Measurements from ENCODE around the gene TDRKH.

Gene TDRKH

GRCh38 chr1:151790071-151790939, at the start of gene TDRKH:
Gene TDRKH, minus strand, starts transcription at chr1:151790500. Its CDS starts 7,478 bp downstream, at chr1:151783022.
- TF ChIP-seq CTCF (IDR thresholded peaks at IDR 0.05; ENCODE audit: low read depth, low read length), result no peak; the same call in 1 of the 2 replicates
- peak within 1 kb of the TSS; percentile 62 for H3K4me3 ChIP-seq (ENCODE audit: low read depth, low read length)

- TF ChIP-seq CTCF (IDR thresholded peaks at IDR 0.05; ENCODE audit: low read depth, low read length), result no peak
- H3K4me3 ChIP-seq (ENCODE audit: low read depth, low read length), result no peak within 1 kb of the TSS
Observed at GRCh38 chr1:151839457-151840403, 49.4 kb upstream of the TDRKH start, which contains the start of gene C2CD4D. Gene C2CD4D, minus strand, starts transcription at chr1:151839820. Its CDS starts 831 bp downstream, at chr1:151838989.

- no peak overlapping the region for H3K4me3 ChIP-seq (ENCODE audit: low read depth, low read length)
- no peak for TF ChIP-seq CTCF (IDR thresholded peaks at IDR 0.05; ENCODE audit: low read depth, low read length)
Observed at GRCh38 chr1:151839082-151839412, 48.7 kb upstream of the TDRKH start.

GRCh38 chr1:151838222-151839081, 48.2 kb upstream of the TDRKH start:
- TF ChIP-seq CTCF (IDR thresholded peaks at IDR 0.05; ENCODE audit: low read depth, low read length), result no peak
- no peak overlapping the region for H3K4me3 ChIP-seq (ENCODE audit: low read depth, low read length)

- no peak for TF ChIP-seq CTCF (IDR thresholded peaks at IDR 0.05; ENCODE audit: low read depth, low read length)
- H3K4me3 ChIP-seq (ENCODE audit: low read depth, low read length), result no peak overlapping the region
Observed at GRCh38 chr1:151837884-151838221, 47.6 kb upstream of the TDRKH start.

- no peak for TF ChIP-seq CTCF (IDR thresholded peaks at IDR 0.05; ENCODE audit: low read depth, low read length)
- H3K4me3 ChIP-seq (ENCODE audit: low read depth, low read length), result no peak overlapping the region
Observed at GRCh38 chr1:151837197-151837596, 46.9 kb upstream of the TDRKH start.
